ENCODE measurements around the gene SERINC5. TPM values are rescaled to one million over a fixed set of nuclear protein-coding genes. Genes with fewer than 3 reads are reported as not detected.

The SERINC5 gene
- total RNA-seq, 1 experiment from 2014 or later: 52.3 TPM

- no peaks in the 10 kb centered on the region for H3K27me3 ChIP-seq (ENCODE audit: insufficient read depth, low read length)
- no peak overlapping the region for H3K9ac ChIP-seq (ENCODE audit: extremely low read depth, insufficient read length, low read length)
- H4K5ac ChIP-seq (ENCODE audit: insufficient read length, low read depth, low read length): no peak overlapping the region
- Mint-ChIP-seq H3K4me1 (peaks cover 29 to 30% of the 10 kb centered on the region in 2 experiments), H3K27me3 (ENCODE audit: low read depth) (peaks cover 2% of the 10 kb centered on the region; the same call in 1 of the 2 replicates), H3K4me3 (no peak overlapping the region), H3K36me3 (ENCODE audit: insufficient read depth in 1 of 3, low read depth in 3 of 3) (no peaks in the 10 kb centered on the region), H3K9me3 (no peaks in the 10 kb centered on the region), H3K27ac (no peak overlapping the region)
- no peaks in the 10 kb centered on the region for H4K20me1 ChIP-seq (ENCODE audit: control insufficient read depth, insufficient read depth, insufficient read length)
- no CpG with 5 or more reads among the region's 5 CpGs for WGBS (ENCODE audit: extremely low coverage, insufficient read length, low lambda C conversion rate)
- H3K9me3 ChIP-seq (ENCODE audit: control insufficient read depth, low read depth, low read length): no peaks in the 10 kb centered on the region
- H3K14ac ChIP-seq (ENCODE audit: insufficient read depth, low read length): no peak overlapping the region
- no peaks in the 10 kb centered on the region for H3K79me2 ChIP-seq (ENCODE audit: insufficient read depth, low read length)
- H3T11ph ChIP-seq (ENCODE audit: low read length): no peak overlapping the region
- no peak overlapping the region for H3K18ac ChIP-seq (ENCODE audit: insufficient read length, low read depth, low read length)
- no peak overlapping the region for H2BK120ac ChIP-seq (ENCODE audit: low read depth, low read length, poor library complexity, severe bottlenecking)
- no peak overlapping the region for H3K23ac ChIP-seq (ENCODE audit: insufficient read length, low read depth, low read length)
- no peak overlapping the region for H4K8ac ChIP-seq (replicated peaks; ENCODE audit: insufficient read length, low read depth, low read length)
- TF ChIP-seq, protein P1, sequence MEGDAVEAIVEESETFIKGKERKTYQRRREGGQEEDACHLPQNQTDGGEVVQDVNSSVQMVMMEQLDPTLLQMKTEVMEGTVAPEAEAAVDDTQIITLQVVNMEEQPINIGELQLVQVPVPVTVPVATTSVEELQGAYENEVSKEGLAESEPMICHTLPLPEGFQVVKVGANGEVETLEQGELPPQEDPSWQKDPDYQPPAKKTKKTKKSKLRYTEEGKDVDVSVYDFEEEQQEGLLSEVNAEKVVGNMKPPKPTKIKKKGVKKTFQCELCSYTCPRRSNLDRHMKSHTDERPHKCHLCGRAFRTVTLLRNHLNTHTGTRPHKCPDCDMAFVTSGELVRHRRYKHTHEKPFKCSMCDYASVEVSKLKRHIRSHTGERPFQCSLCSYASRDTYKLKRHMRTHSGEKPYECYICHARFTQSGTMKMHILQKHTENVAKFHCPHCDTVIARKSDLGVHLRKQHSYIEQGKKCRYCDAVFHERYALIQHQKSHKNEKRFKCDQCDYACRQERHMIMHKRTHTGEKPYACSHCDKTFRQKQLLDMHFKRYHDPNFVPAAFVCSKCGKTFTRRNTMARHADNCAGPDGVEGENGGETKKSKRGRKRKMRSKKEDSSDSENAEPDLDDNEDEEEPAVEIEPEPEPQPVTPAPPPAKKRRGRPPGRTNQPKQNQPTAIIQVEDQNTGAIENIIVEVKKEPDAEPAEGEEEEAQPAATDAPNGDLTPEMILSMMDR (conservative IDR thresholded peaks at IDR 0.05): no peak
- no peak overlapping the region for H2BK15ac ChIP-seq (ENCODE audit: low read depth, low read length)
- H3K4me2 ChIP-seq (ENCODE audit: insufficient read depth, insufficient read length, low read length): no peak overlapping the region
- H4K91ac ChIP-seq (ENCODE audit: insufficient read length, low read depth, low read length): no peak overlapping the region
- H2BK12ac ChIP-seq (ENCODE audit: insufficient read length, low read depth, low read length): no peak overlapping the region
- no peak overlapping the region for H2BK5ac ChIP-seq (ENCODE audit: insufficient read length, low read length)
- peaks cover 5% of the 10 kb centered on the region; the same call in 1 of the 2 replicates for H3K4me1 ChIP-seq (ENCODE audit: insufficient read depth, low read length)
- H3K79me1 ChIP-seq (ENCODE audit: insufficient read depth, low read depth, low read length, poor library complexity, severe bottlenecking): no peaks in the 10 kb centered on the region
- no peak overlapping the region for H2AFZ ChIP-seq (ENCODE audit: low read length)
- H2BK20ac ChIP-seq (ENCODE audit: low read depth, low read length, poor library complexity, severe bottlenecking): no peak overlapping the region
- H2AK5ac ChIP-seq (ENCODE audit: insufficient read length, low read length): no peak overlapping the region
- H3K27ac ChIP-seq (ENCODE audit: insufficient read length, low read depth, low read length): no peak overlapping the region
- no peak overlapping the region for H3K56ac ChIP-seq (ENCODE audit: insufficient read length, low read depth, low read length)
- no peaks in the 10 kb centered on the region for H3K23me2 ChIP-seq (ENCODE audit: insufficient read length, low read depth, low read length, poor library complexity, severe bottlenecking)
- no peak overlapping the region for H3K4ac ChIP-seq (ENCODE audit: low read depth, low read length)
- no peak for DNase-seq
Measured at GRCh38 chr5:80106916-80107315, 148.9 kb downstream of the SERINC5 start.

All from H9 (cell line).